ENCODE data around the gene SLC17A8. TPM values are rescaled to one million over a fixed set of nuclear protein-coding genes. Genes with fewer than 3 reads are reported as not detected.
"Not testable (repeated sequence)": the region's sequence is repeated elsewhere in the genome, so short reads cannot be mapped to it uniquely, and the experiment has no call there.

Gene SLC17A8
- polyA plus RNA-seq, 1 donor: 0.19 TPM

- DNase-seq: no peak
Observed at GRCh38 chr12:100372853-100373640, 16.2 kb downstream of the SLC17A8 start.

- peak; percentile 79 for DNase-seq
Observed at GRCh38 chr12:100375038-100375735, 18.3 kb downstream of the SLC17A8 start.

GRCh38 chr12:100376161-100376560, 19.3 kb downstream of the SLC17A8 start:
- DNase-seq: no peak

DNA sequence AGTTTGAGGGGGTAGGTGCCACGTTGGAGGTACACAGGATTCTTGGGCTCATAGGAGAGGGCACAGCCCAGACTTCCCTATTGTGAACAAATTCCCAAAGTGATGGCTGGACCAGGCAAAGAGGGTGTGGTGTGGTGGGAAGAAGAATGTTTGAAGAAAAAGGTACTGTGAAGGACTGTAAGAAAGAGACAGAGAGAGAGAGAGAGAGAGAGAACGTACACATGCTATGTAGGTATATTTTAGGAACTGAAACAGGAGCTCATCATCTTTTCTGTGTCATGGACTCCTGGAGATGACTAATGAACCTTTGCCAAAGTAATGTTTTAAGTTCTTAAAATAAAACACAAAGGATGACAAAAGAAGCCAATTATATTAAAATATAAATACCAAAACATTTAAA, 24.5 kb downstream of the SLC17A8 start:
- DNase-seq: no peak

DNA sequence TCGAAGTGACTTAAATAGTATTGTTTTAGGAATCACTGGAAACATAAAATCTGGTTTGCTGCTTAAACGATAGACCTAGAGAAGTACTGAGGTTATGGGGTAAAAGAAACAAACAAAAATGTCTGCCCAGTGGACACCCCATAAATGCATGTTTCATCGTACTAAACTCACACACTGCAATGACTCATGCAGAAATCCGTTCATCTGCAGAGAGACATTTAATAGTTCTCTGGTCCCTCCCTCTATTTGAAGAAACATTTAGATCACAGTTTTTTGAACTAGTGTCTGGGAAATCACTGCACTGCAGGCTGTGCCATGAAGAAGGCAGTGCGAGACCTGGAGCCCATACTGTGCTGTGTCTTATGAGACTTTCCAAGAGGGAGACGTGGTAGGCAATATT, 25.5 kb downstream of the SLC17A8 start:
- DNase-seq: no peak

- no peak for DNase-seq
Observed at GRCh38 chr12:100383586-100384558, 27.0 kb downstream of the SLC17A8 start.

DNA sequence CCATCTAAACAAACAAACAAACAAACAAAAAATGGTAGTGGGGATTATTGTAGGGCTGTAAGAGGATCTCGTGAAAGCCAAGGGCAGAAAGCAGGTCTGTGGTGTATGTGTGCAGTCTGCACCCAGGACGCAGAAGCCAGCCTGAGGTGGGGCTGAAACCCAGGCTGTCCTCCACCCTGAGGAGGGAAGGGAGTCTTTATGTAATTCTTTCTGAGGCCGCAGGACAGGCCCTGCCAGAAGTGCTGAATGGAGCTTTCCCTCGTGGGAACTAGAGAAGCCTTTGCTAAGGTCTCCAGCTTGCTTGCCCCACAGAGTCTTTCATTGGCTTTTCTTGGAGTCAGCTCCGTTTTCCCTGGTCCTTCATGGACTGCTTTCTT, 27.7 kb downstream of the SLC17A8 start:
- no peak for DNase-seq

DNA sequence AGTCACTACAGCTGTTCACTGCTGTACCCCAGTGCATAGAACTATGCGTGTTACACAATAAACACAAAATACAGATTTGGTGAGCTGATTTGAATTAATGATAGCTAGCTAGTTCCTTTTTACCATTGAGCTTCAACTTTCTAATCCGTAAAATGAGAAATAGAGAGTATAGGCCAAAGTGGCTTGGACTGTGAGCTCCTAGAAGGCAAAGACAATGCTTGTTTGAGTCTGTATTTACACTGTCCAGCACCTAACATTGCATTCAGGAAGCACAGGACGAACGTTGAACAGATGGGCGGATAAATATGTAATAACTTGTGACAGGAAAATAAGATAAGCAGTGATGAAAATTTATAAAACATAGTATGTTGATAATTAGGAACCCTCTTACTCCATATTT, 31.5 kb downstream of the SLC17A8 start:
- no peak for DNase-seq

GRCh38 chr12:100391856-100392255, 35.0 kb downstream of the SLC17A8 start:
- DNase-seq: no peak

GRCh38 chr12:100393200-100393599, 36.3 kb downstream of the SLC17A8 start:
- DNase-seq: no peak

DNA sequence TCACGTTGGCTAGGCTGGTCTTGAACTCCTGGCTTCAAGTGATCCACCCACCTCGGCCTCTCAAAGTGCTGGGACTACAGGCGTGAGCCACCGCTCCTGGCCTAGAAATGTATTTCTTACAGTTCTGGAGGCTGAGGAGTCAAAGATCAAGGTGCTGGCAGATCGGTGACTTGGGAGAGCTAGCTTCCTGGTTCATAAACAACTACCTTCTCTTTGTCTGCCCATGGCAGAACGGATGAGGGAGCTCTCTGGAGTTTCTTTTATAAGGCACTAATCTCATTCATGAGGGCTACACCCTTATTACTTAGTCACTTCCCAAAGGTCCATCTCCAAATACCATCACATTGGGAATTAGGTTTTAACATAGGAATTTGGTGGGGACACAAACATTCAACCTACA, 38.9 kb downstream of the SLC17A8 start:
- DNase-seq: no peak

DNA sequence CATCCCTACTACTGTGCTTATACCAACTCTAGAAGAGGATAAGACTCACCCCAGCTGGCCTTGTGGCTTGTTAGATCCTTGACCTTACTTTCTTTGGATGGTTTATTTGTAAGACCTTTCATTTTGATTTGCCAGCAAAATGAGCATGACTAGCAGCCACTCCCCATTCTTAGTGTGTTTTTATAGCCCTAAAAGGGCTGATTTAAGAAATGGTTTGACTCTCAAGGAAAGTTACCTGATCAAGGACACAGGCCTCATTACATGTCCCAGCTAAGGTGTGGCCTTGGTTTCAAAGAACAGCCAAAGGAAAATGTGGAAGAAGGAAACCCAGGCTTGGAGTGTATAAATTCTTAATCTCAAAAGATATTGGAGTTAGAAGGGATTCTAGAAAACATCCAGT, 41.4 kb downstream of the SLC17A8 start:
- DNase-seq: no peak

GRCh38 chr12:100399095-100399494, 42.2 kb downstream of the SLC17A8 start:
- DNase-seq: no peak

- no peak for DNase-seq
Observed at GRCh38 chr12:100401660-100402059, 44.8 kb downstream of the SLC17A8 start.

- no peak for DNase-seq
Observed at GRCh38 chr12:100402763-100403162, 45.9 kb downstream of the SLC17A8 start.

- no peak for DNase-seq
Observed at GRCh38 chr12:100403446-100403845, 46.6 kb downstream of the SLC17A8 start.

DNA sequence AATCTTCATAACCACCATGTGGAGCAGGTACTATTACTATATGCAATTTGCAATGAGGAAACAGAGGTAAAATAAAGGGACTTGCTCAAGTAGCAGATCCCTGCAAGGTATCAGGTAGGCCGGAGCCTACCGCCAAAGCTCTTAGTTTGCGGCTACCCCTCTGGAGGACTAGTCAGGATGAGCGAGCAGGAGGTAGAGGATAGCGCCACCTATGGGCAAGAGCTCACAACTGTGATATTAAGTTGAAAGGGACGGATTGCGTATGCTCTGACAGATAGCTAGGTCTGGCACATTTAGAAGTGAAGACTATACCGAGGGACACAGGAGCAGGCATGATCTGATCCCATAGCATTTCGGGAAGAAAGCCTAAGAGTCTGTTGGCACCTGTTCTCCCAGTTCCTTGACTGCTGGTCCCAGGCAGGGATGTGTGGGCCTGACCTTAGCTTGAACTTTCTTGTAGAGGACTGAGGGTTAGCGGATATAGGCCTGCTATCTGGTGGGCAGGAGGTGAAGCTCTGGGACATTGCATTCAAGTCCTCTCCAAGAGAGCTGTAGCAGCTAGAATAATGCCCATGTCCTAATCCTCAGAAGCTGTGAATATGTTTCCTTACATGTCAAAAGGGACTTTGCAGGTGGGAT, 48.0 kb downstream of the SLC17A8 start:
- peak; percentile 4 for DNase-seq

- no peak for DNase-seq
Observed at GRCh38 chr12:100413001-100413400, 56.1 kb downstream of the SLC17A8 start.

DNA sequence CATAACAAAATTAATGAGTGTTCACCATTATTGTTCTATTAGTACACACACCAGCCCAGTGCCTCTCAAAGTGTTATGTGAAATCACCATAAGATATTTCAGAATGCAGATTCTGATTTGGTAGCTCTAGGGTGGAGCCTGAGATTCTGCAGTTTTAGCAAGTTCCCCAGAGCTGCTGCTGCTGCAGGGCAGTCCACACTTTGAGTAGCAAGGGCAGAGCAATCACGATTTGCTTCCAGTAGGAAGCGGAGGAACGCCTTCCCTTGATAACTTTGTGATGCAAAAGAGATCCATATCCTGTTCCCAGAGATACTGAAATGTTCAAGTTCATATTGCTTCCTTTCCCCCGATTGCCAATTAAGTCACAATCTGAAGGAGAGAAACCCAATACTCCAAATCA, 57.9 kb downstream of the SLC17A8 start:
- no peak for DNase-seq

DNA sequence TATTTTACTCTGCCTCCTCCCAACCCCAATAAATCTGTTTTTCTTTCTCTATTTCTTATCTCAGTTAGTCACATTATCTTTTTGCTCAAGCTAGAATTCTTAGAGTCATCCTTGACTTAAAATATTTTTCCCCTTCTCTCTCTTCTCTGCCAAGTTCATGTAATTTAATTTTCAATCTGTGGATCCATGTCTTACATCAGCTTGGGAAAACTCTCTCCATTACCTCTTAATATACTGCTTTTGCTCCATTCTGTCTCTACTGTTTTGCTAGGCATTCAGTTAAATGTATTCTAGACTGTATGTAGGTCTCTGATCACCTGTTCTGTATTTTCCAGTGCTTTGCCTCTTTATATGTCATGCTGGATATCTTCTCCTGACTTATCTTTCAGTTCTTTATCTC, 65.8 kb downstream of the SLC17A8 start:
- DNase-seq: no peak

DNA sequence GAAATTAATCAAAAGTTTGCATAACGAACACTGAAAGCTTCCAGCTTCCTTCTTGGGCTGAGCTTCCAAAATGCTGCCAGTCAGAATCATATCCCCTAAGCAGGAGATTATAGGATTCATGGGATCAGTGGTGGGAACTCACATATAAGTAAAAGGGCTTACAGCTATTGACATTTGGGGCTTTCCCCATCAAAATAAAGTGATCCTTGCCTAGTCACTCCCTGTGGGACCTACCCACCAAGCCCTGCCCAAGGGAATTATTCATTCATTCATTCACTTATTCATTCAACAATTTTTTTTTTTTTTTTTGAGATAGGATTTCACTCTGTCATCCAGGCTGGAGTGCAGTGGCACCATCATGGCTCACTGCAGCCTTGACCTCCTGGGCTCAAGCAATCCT, 69.3 kb downstream of the SLC17A8 start:
- no peak for DNase-seq

DNA sequence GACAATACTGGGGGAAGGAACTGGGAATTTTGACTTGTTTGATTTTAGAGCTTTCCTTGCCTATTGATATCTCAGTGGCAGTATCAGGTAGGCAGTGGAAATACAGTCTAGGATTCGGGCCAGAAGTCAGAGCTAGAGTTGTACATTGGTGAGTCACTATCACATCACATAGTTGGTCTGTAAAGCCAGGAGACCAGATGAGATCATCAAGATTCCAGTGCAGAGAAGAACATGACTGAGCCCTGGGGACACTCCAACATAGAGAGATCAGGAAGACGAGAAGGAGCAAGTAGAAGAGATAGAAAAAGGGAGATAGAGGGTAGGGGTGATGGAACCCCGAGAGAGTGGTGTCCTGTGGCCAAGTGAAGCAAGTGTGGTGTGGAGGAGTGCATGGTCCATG, 70.2 kb downstream of the SLC17A8 start:
- no peak for DNase-seq

- not testable (repeated sequence) for DNase-seq
Observed at GRCh38 chr12:100430251-100430650, 73.4 kb downstream of the SLC17A8 start.

Measured in hindlimb muscle (tissue), 1 donor.